ENCODE results near the gene ARHGEF4. TPM values are rescaled to one million over a fixed set of nuclear protein-coding genes. Genes with fewer than 3 reads are reported as not detected.
A peak's percentile ranks its signal among the peaks of the same experiment; 100 is the strongest.

ARHGEF4 gene
- total RNA-seq, 1 experiment from 2014 or later, result 21.8 TPM

DNA sequence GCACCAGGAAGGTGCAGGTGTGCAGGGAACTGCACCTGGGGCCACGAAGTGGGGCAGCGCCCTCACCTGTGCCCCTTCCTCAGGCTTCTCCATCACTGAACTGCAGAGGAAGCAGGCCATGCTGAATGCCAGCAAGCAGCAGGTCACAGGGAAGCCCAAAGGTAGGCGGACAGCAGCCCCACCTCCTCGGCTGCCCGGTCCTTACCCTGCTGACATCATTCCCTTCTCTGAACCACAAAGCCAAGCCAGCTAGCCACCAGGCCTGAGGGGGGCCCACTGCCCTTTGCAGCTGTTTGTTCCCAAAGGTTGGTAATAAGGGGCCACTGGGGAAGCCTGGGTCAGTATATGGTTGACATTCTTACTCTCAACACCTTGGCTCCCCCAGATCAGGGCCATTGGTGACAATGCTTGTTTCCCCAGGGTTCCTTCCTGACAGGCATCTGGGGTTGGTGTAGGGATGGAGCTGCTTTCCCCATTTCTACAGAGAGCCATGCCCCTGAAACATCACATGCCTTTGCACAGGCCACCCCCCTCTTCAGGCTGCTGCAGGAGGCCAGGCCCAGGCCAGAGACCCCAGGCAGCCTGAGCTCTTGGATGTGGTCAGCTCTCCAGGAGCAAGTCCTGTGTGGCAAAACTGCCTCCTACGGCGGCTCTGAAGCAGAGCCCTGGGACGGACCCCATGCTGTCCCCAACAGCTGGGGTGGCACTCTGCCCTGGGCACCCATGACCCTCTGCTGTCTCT, 208.7 kb downstream of the ARHGEF4 start:
- TF ChIP-seq NFATC4 (CRISPR knock-in tag; IDR thresholded peaks at IDR 0.05) (0 out of 2 replicates have a peak, but pooled peaks have one; percentile 38), FOXP1 (CRISPR knock-in tag; IDR thresholded peaks at IDR 0.05; ENCODE audit: borderline replicate concordance) (no peak)
- ATAC-seq (no peak), DNase-seq (ENCODE audit: low spot score) (no peak)
- H3K9me3 Mint-ChIP-seq, result no peaks in the 10 kb centered on the region
- CTCF ChIA-PET, result no interaction called here
- peaks cover 32% of the 10 kb centered on the region for H3K36me3 Mint-ChIP-seq
- POLR2A ChIA-PET, result no interaction called here
- no peaks in the 10 kb centered on the region for H3K27me3 Mint-ChIP-seq (ENCODE audit: low read depth)
- H3K4me3 Mint-ChIP-seq, result no peak overlapping the region
- peaks cover 9% of the 10 kb centered on the region for H3K4me1 Mint-ChIP-seq
- H3K27ac Mint-ChIP-seq, result no peak overlapping the region

DNA sequence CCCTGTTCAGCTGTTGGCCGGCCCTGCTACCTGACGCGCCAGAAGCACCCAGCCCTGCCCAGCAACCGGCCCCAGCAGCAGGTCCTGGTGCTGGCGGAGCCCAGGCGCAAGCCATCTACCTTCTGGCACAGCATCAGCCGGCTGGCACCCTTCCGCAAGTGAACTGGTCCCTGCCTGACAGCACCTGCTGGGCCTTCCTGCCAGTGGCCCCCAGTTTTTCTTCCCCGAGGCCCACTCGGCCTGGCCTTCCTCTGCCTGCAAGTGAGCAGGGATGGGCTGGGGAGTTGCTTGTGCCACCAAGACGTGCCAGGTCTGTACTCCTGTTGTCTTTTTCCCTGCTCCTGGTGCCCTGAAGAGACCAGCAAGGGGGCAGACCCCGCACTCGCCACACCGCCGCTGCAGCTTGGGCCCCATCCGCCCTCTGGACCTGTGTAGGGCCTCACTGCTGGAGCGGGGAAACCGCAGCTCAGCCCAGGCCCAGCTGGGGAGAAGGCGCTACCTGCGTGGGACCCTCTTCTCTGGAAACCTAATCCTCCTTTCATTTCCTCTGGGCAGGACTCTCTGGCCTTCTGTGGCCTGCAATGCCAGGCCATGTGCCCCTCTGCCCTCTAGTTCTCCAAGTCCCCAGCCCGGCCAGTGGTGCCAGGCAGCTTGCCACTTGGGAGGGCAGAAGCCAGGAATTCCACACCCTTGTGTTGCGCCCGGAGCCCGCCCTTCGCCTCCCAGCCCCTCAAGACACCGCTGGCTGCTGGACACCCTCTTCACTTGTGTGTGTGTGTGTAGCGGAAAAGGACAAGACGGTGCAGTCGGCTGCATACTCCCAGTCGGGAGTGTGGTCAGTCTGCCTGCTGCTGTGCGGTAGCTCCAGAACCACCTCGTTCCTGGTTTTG, 209.6 kb downstream of the ARHGEF4 start:
- H3K4me3 Mint-ChIP-seq, result no peak overlapping the region
- TF ChIP-seq MYBL2 (CRISPR knock-in tag; IDR thresholded peaks at IDR 0.05), result no peak
- TF ChIP-seq, protein P1, sequence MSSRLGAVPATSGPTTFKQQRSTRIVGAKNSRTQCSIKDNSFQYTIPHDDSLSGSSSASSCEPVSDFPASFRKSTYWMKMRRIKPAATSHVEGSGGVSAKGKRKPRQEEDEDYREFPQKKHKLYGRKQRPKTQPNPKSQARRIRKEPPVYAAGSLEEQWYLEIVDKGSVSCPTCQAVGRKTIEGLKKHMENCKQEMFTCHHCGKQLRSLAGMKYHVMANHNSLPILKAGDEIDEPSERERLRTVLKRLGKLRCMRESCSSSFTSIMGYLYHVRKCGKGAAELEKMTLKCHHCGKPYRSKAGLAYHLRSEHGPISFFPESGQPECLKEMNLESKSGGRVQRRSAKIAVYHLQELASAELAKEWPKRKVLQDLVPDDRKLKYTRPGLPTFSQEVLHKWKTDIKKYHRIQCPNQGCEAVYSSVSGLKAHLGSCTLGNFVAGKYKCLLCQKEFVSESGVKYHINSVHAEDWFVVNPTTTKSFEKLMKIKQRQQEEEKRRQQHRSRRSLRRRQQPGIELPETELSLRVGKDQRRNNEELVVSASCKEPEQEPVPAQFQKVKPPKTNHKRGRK (CRISPR knock-in tag; IDR thresholded peaks at IDR 0.05; ENCODE audit: borderline replicate concordance), result no peak
- no peak for TF ChIP-seq ZNF416 (CRISPR knock-in tag; IDR thresholded peaks at IDR 0.05)
- TF ChIP-seq FOXK1 (CRISPR knock-in tag; IDR thresholded peaks at IDR 0.05), result no peak
- no peak for TF ChIP-seq ATF1 (CRISPR knock-in tag; IDR thresholded peaks at IDR 0.05)
- no peak for TF ChIP-seq ZNF263 (CRISPR knock-in tag; IDR thresholded peaks at IDR 0.05; ENCODE audit: low read depth)
- TF ChIP-seq, protein P2, sequence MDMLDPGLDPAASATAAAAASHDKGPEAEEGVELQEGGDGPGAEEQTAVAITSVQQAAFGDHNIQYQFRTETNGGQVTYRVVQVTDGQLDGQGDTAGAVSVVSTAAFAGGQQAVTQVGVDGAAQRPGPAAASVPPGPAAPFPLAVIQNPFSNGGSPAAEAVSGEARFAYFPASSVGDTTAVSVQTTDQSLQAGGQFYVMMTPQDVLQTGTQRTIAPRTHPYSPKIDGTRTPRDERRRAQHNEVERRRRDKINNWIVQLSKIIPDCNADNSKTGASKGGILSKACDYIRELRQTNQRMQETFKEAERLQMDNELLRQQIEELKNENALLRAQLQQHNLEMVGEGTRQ (CRISPR knock-in tag; IDR thresholded peaks at IDR 0.05), result no peak
- TF ChIP-seq ZNF121 (CRISPR knock-in tag; IDR thresholded peaks at IDR 0.05), result no peak
- TF ChIP-seq ZNF232 (CRISPR knock-in tag; IDR thresholded peaks at IDR 0.05), result no peak
- no peak for TF ChIP-seq NFE2L1 (CRISPR knock-in tag; IDR thresholded peaks at IDR 0.05)
- no peak for TF ChIP-seq TP53 (CRISPR knock-in tag; IDR thresholded peaks at IDR 0.05)
- TF ChIP-seq, protein P3, sequence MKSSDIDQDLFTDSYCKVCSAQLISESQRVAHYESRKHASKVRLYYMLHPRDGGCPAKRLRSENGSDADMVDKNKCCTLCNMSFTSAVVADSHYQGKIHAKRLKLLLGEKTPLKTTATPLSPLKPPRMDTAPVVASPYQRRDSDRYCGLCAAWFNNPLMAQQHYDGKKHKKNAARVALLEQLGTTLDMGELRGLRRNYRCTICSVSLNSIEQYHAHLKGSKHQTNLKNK (CRISPR knock-in tag; IDR thresholded peaks at IDR 0.05), result no peak
- POLR2A ChIA-PET, result no interaction called here
- H3K4me1 Mint-ChIP-seq, result peaks cover 8% of the 10 kb centered on the region
- peaks cover 38% of the 10 kb centered on the region for H3K36me3 Mint-ChIP-seq
- DNase-seq (ENCODE audit: low spot score) (no peak), ATAC-seq (no peak)
- peak overlapping the region; percentile 55 for H3K27ac Mint-ChIP-seq
- CTCF ChIA-PET, result no interaction called here
- H3K27me3 Mint-ChIP-seq (ENCODE audit: low read depth), result no peaks in the 10 kb centered on the region
- H3K9me3 Mint-ChIP-seq, result no peaks in the 10 kb centered on the region

DNA sequence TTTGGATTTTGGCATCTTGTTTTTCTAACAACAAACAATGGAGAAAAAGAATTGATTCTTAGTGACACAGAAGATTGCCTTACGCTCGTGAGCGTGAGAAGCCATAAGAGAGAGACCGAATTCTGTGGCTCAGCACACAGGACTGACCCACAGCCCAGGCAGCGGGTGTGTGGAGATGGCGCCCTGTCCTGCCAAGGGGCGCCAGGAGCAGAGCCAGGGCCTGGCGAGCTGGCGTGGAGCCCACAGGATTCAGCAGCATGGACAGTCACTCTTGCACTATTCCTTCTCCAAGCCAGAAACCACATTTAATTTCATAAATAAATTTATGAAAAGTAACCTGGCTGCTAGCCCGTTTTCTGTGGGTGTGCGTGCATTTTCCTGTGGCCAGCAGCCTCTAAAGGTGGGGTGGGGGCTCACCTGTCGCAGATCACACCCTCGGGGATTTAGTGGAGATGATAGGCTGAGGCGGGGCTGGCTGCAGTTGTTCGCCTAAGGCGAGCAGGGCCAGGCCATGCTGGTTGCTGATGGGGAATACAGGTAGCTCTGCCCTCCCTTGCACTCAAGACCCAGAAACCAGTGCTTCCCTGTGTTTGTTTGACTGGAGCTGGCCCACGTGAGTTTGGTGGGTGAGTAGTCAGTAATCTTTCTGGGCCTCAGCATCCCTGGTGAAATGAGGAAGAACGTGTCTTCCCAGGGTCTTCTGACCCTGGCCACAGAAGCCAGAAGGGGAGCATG, 210.4 kb downstream of the ARHGEF4 start:
- DNase-seq (ENCODE audit: low spot score), result no peak
- Mint-ChIP-seq H3K27ac (peak overlapping the region; percentile 55), H3K36me3 (peaks cover 46% of the 10 kb centered on the region), H3K9me3 (no peaks in the 10 kb centered on the region), H3K4me3 (no peak overlapping the region), H3K27me3 (ENCODE audit: low read depth) (no peaks in the 10 kb centered on the region), H3K4me1 (peaks cover 6% of the 10 kb centered on the region; the same call in 1 of the 2 replicates)
- CTCF ChIA-PET, result no interaction called here
- POLR2A ChIA-PET, result interaction anchor here (0.5 kb wide), 1 partner anchor 49 kb away, joined by 3 read pairs; no protein-coding TSS in a partner anchor
- ATAC-seq, result no peak
- TF ChIP-seq, protein P4, sequence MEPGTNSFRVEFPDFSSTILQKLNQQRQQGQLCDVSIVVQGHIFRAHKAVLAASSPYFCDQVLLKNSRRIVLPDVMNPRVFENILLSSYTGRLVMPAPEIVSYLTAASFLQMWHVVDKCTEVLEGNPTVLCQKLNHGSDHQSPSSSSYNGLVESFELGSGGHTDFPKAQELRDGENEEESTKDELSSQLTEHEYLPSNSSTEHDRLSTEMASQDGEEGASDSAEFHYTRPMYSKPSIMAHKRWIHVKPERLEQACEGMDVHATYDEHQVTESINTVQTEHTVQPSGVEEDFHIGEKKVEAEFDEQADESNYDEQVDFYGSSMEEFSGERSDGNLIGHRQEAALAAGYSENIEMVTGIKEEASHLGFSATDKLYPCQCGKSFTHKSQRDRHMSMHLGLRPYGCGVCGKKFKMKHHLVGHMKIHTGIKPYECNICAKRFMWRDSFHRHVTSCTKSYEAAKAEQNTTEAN (CRISPR knock-in tag; IDR thresholded peaks at IDR 0.05), result no peak
- TF ChIP-seq GRHL2 (CRISPR knock-in tag; IDR thresholded peaks at IDR 0.05; ENCODE audit: insufficient replicate concordance, severe bottlenecking), result no peak
- TF ChIP-seq, protein P2 (CRISPR knock-in tag; IDR thresholded peaks at IDR 0.05), result no peak
- TF ChIP-seq, protein P5, sequence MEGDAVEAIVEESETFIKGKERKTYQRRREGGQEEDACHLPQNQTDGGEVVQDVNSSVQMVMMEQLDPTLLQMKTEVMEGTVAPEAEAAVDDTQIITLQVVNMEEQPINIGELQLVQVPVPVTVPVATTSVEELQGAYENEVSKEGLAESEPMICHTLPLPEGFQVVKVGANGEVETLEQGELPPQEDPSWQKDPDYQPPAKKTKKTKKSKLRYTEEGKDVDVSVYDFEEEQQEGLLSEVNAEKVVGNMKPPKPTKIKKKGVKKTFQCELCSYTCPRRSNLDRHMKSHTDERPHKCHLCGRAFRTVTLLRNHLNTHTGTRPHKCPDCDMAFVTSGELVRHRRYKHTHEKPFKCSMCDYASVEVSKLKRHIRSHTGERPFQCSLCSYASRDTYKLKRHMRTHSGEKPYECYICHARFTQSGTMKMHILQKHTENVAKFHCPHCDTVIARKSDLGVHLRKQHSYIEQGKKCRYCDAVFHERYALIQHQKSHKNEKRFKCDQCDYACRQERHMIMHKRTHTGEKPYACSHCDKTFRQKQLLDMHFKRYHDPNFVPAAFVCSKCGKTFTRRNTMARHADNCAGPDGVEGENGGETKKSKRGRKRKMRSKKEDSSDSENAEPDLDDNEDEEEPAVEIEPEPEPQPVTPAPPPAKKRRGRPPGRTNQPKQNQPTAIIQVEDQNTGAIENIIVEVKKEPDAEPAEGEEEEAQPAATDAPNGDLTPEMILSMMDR (IDR thresholded peaks at IDR 0.05), result no peak
- TF ChIP-seq, protein P6, sequence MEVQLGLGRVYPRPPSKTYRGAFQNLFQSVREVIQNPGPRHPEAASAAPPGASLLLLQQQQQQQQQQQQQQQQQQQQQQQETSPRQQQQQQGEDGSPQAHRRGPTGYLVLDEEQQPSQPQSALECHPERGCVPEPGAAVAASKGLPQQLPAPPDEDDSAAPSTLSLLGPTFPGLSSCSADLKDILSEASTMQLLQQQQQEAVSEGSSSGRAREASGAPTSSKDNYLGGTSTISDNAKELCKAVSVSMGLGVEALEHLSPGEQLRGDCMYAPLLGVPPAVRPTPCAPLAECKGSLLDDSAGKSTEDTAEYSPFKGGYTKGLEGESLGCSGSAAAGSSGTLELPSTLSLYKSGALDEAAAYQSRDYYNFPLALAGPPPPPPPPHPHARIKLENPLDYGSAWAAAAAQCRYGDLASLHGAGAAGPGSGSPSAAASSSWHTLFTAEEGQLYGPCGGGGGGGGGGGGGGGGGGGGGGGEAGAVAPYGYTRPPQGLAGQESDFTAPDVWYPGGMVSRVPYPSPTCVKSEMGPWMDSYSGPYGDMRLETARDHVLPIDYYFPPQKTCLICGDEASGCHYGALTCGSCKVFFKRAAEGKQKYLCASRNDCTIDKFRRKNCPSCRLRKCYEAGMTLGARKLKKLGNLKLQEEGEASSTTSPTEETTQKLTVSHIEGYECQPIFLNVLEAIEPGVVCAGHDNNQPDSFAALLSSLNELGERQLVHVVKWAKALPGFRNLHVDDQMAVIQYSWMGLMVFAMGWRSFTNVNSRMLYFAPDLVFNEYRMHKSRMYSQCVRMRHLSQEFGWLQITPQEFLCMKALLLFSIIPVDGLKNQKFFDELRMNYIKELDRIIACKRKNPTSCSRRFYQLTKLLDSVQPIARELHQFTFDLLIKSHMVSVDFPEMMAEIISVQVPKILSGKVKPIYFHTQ (CRISPR knock-in tag; IDR thresholded peaks at IDR 0.05), result no peak
- TF ChIP-seq, protein P3 (CRISPR knock-in tag; IDR thresholded peaks at IDR 0.05), result no peak
